Fibroblast of lung (primary cell): ENCODE measurements around the gene BNIP3. TPM values are rescaled to one million over a fixed set of nuclear protein-coding genes. Genes with fewer than 3 reads are reported as not detected.
A peak's percentile ranks its signal among the peaks of the same experiment; 100 is the strongest.

Experiments used
- DNase-seq, 2 donors: peaks; one replicate each; pipeline versions ENCODE4 v3.0.0 to v3.0.0-alpha.2; 2010; ENCODE audit warnings: low read depth in 2 of 2
- H2AFZ ChIP-seq: 2 replicates; pipeline ENCODE4 v1.5.1; 2012; ENCODE audit warnings: low read length, control low read depth, inconsistent platforms
- H3K27ac ChIP-seq: 2 replicates; pipeline ENCODE4 v1.5.1; 2011; ENCODE audit warnings: low read length, control low read depth; ENCODE audit not compliant: insufficient read depth
- H3K27me3 ChIP-seq: 2 replicates; pipeline ENCODE4 v1.5.1; 2011; ENCODE audit warnings: mild to moderate bottlenecking, low read length; ENCODE audit not compliant: control insufficient read depth, insufficient read depth
- H3K36me3 ChIP-seq: 2 replicates; pipeline ENCODE4 v1.5.1; 2011; ENCODE audit warnings: low read length; ENCODE audit not compliant: control insufficient read depth, insufficient read depth
- H3K4me1 ChIP-seq: 2 replicates; pipeline ENCODE4 v1.5.1; 2011; ENCODE audit warnings: low read length; ENCODE audit not compliant: control insufficient read depth, insufficient read depth; ENCODE audit errors: extremely low read depth
- H3K4me2 ChIP-seq: 2 replicates; pipeline ENCODE4 v1.5.1; 2011; ENCODE audit warnings: low read length, control low read depth; ENCODE audit not compliant: insufficient read depth; ENCODE audit errors: extremely low read depth
- H3K4me3 ChIP-seq, 4 experiments: fragments of 200-600 bp in 1 of 4; sonication (generic) in 1 of 4; replicated peaks in 1 of 4; 2 replicates each; pipeline ENCODE4 v1.5.1; 2011 to 2016; ENCODE audit warnings: low read length in 4 of 4, low read depth in 3 of 4, mild to moderate bottlenecking in 3 of 4, control low read depth in 2 of 4, inconsistent platforms in 1 of 4, mixed read lengths in 1 of 4; ENCODE audit not compliant: insufficient read depth in 1 of 4; ENCODE audit errors: control extremely low read depth in 1 of 4
- H3K79me2 ChIP-seq: 2 replicates; pipeline ENCODE4 v1.5.1; 2012; ENCODE audit warnings: mild to moderate bottlenecking, low read length, inconsistent platforms; ENCODE audit not compliant: control insufficient read depth, insufficient read depth
- H3K9ac ChIP-seq: 2 replicates; pipeline ENCODE4 v1.5.1; 2011; ENCODE audit warnings: mild to moderate bottlenecking, low read length, control low read depth; ENCODE audit not compliant: insufficient read depth
- H3K9me3 ChIP-seq: 2 replicates; pipeline ENCODE4 v1.5.1; 2012; ENCODE audit warnings: low read depth, low read length; ENCODE audit not compliant: control insufficient read depth, insufficient read depth
- H4K20me1 ChIP-seq: 2 replicates; pipeline ENCODE4 v1.5.1; 2011; ENCODE audit warnings: low read length; ENCODE audit not compliant: control insufficient read depth, insufficient read depth; ENCODE audit errors: extremely low read depth
- EZH2 ChIP-seq: IDR thresholded peaks from 2 replicates; pipeline ENCODE4 v1.5.1; 2012; ENCODE audit warnings: low read length, control low read depth, mild to moderate bottlenecking; ENCODE audit errors: missing control alignments
- polyA plus RNA-seq, 2 donors: library from polyadenylated mRNA; depleted of rRNA in 1 of 2; stranded (reverse) in 1 of 2; unstranded in 1 of 2; fragments of >200 nt; gene quantifications; 2 replicates each; pipeline ENCODE4 v1.2.1, GENCODE V29; 2011 to 2012; ENCODE audit warnings: missing spikeins in 1 of 2
- total RNA-seq: library from RNA; depleted of rRNA; stranded (reverse); fragments of >200 nt; gene quantifications from 2 replicates; pipeline ENCODE4 v1.2.1, GENCODE V29; 2014
- TF ChIP-seq, protein P1 (sequence below), 2 donors: IDR thresholded peaks in 1 of 2; conservative IDR thresholded peaks in 1 of 2; 1 replicate in 1 of 2; 2 replicates in 1 of 2; pipeline ENCODE4 v1.5.1; 2011 to 2012; ENCODE audit warnings: low read length in 2 of 2, control low read depth in 1 of 2, inconsistent platforms in 1 of 2, low read depth in 1 of 2, mild to moderate bottlenecking in 1 of 2

The BNIP3 gene
- total and polyA plus RNA-seq, 2 donors (not counting 1 experiment from before 2014, with no cell fraction given), result 62.4 to 104 TPM

DNA sequence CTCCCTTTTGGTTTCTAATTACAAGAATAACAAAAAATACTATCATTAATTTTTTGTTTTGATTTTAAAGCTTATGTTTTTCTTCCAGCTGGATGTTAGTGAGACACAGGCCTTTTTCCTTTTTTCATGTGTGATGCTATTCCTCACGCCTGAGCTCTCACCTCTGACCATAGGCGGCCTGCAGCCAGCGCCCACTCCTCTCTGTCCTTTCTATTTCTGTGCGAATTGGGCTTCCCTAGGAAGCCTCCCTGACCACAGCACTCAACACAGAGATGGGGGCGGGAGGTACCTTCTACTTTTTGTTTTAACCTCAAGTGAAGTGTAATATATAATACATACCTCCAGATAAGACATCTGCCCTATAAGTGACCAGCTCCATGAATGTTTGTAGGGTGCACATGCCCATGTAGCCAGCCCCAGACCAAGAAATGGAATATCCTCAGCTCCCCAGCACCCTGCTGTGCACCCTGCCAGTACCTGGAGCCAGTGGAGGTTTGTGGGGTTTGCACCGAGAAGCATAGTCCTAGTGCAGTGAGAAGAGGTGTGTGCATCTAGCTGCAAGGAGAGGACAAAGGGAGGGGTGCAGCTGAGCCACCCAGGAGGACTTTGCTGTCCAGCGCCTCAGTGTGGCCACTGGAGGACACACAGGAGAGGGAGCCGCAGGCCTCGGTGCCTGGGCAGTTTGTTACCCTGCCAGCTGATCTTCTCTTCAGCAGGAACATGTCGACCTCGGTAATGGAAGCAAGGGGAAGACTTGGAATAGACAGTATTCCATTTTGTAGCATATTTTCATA, 38.5 kb downstream of the BNIP3 start:
- no peaks in the 10 kb centered on the region for H4K20me1 ChIP-seq
- H3K9me3 ChIP-seq, result no peaks in the 10 kb centered on the region
- H2AFZ ChIP-seq, result no peak overlapping the region
- H3K4me3 ChIP-seq, result no peak overlapping the region
- H3K36me3 ChIP-seq, result peaks cover 13% of the 10 kb centered on the region
- peaks cover 16% of the 10 kb centered on the region for H3K4me1 ChIP-seq
- H3K79me2 ChIP-seq, result peaks cover 3% of the 10 kb centered on the region
- no peak for TF ChIP-seq EZH2
- TF ChIP-seq, protein P1, sequence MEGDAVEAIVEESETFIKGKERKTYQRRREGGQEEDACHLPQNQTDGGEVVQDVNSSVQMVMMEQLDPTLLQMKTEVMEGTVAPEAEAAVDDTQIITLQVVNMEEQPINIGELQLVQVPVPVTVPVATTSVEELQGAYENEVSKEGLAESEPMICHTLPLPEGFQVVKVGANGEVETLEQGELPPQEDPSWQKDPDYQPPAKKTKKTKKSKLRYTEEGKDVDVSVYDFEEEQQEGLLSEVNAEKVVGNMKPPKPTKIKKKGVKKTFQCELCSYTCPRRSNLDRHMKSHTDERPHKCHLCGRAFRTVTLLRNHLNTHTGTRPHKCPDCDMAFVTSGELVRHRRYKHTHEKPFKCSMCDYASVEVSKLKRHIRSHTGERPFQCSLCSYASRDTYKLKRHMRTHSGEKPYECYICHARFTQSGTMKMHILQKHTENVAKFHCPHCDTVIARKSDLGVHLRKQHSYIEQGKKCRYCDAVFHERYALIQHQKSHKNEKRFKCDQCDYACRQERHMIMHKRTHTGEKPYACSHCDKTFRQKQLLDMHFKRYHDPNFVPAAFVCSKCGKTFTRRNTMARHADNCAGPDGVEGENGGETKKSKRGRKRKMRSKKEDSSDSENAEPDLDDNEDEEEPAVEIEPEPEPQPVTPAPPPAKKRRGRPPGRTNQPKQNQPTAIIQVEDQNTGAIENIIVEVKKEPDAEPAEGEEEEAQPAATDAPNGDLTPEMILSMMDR (conservative IDR thresholded peaks at IDR 0.05 in 1 of 2, IDR thresholded peaks at IDR 0.05 in 1 of 2; ENCODE audit: low read depth in 1 of 2, low read length in 2 of 2), result peak; percentile 27 to 47
- DNase-seq, result peak in 1 of 2 donors; percentile 20
- H3K4me2 ChIP-seq, result no peak overlapping the region
- H3K27ac ChIP-seq, result no peak overlapping the region
- no peaks in the 10 kb centered on the region for H3K27me3 ChIP-seq
- no peak overlapping the region for H3K9ac ChIP-seq

DNA sequence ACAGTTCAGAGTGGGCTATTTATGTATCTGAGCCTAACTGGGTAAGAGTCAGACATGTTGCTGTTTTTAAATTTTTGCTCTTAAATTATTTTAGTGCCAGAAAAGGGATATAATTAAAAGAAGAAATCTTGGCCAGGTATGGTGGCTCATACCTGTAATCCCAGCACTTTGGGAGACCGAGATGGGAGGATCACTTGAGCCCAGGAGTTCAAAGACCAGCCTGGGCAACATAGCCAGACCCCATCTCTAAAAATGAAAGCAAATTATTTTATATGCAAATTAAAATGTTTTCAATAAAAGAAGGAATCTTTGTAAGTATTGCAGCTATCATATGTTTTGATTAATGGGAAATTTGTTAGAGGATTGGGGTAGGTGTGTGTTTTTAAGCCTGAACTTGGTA, 39.3 kb downstream of the BNIP3 start:
- Histone ChIP-seq H3K9me3 (no peaks in the 10 kb centered on the region), H3K36me3 (peaks cover 11% of the 10 kb centered on the region), H2AFZ (no peak overlapping the region), H3K27ac (no peak overlapping the region), H3K4me1 (peaks cover 12% of the 10 kb centered on the region), H4K20me1 (no peaks in the 10 kb centered on the region), H3K79me2 (peaks cover 6% of the 10 kb centered on the region), H3K27me3 (no peaks in the 10 kb centered on the region), H3K4me3 (no peak overlapping the region), H3K4me2 (no peak overlapping the region), H3K9ac (no peak overlapping the region)
- TF ChIP-seq EZH2, result no peak
- TF ChIP-seq, protein P1 (conservative IDR thresholded peaks at IDR 0.05 in 1 of 2, IDR thresholded peaks at IDR 0.05 in 1 of 2; ENCODE audit: low read depth in 1 of 2, low read length in 2 of 2), result no peak
- DNase-seq, result no peak

DNA sequence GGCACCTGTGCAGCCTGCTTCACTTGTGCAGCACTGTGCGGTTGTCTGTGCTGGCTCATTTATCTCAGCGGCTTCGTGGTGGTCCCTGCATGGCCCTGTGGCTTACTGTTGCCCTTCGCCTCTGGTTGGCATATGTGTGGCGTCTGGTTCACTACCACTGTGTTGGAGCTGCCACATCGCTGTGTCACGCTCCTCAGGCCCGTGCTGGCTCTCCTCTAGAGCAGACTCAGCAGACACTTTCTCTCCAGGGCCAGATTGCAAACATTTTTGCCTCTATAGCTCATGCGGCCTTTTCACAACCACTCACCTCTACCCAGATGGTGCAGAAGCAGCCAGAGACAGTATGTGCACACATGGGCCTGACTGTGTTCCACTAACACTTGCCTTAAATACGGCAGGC, 43.0 kb downstream of the BNIP3 start:
- Histone ChIP-seq H2AFZ (no peak overlapping the region), H3K27ac (no peak overlapping the region), H3K79me2 (peaks cover 17% of the 10 kb centered on the region), H3K4me2 (no peak overlapping the region), H3K27me3 (no peaks in the 10 kb centered on the region), H3K9me3 (no peaks in the 10 kb centered on the region), H3K4me1 (no peaks in the 10 kb centered on the region), H3K4me3 (no peak overlapping the region), H3K9ac (no peak overlapping the region), H4K20me1 (no peaks in the 10 kb centered on the region), H3K36me3 (peaks cover 7% of the 10 kb centered on the region)
- no peak for DNase-seq
- TF ChIP-seq, protein P1 (conservative IDR thresholded peaks at IDR 0.05 in 1 of 2, IDR thresholded peaks at IDR 0.05 in 1 of 2; ENCODE audit: low read depth in 1 of 2, low read length in 2 of 2), result no peak
- TF ChIP-seq EZH2, result no peak
